Skin epidermis (tissue), 12 donors: ENCODE data around the gene PDZD2.
"Not testable (repeated sequence)": the region's sequence is repeated elsewhere in the genome, so short reads cannot be mapped to it uniquely, and the experiment has no call there.

Source experiments
- H3K27ac ChIP-seq, 21 experiments: fragments of 200-600 bp; sonication (generic) in 11 of 21; one replicate each; pipeline ENCODE4 v1.5.0; 2020; ENCODE audit warnings: mild to moderate bottlenecking in 3 of 21, inconsistent platforms in 2 of 21, moderate library complexity in 2 of 21
- H3K4me3 ChIP-seq, 7 experiments: fragments of 200-600 bp; sonication (generic) in 2 of 7; one replicate each; pipeline ENCODE4 v1.5.0; 2020; ENCODE audit warnings: inconsistent platforms in 2 of 7, mild to moderate bottlenecking in 2 of 7, moderate library complexity in 1 of 7

The PDZD2 gene

GRCh38 chr5:32072054-32072453 is 433.1 kb downstream of the PDZD2 start:
- Histone ChIP-seq H3K27ac (peak overlapping the region in 1 of 21 experiments; percentile 2), H3K4me3 (no peak overlapping the region)

GRCh38 chr5:32074401-32074800 is 435.5 kb downstream of the PDZD2 start:
- H3K27ac ChIP-seq: no peak overlapping the region
- no peak overlapping the region for H3K4me3 ChIP-seq

- Histone ChIP-seq H3K4me3 (no peak overlapping the region), H3K27ac (no peak overlapping the region)
Observed at GRCh38 chr5:32076699-32077695, 438.1 kb downstream of the PDZD2 start.

- not testable (repeated sequence) for H3K4me3 ChIP-seq, H3K27ac ChIP-seq
Observed at GRCh38 chr5:32078855-32079254, 439.9 kb downstream of the PDZD2 start.

- not testable (repeated sequence) for H3K4me3 ChIP-seq, H3K27ac ChIP-seq
Observed at GRCh38 chr5:32080565-32080964, 441.6 kb downstream of the PDZD2 start.

GRCh38 chr5:32082701-32083100 is 443.8 kb downstream of the PDZD2 start:
- Histone ChIP-seq H3K27ac (no peak overlapping the region), H3K4me3 (no peak overlapping the region)

GRCh38 chr5:32083981-32084430 is 445.1 kb downstream of the PDZD2 start:
- Histone ChIP-seq H3K27ac (no peak overlapping the region), H3K4me3 (no peak overlapping the region)

GRCh38 chr5:32087086-32088082 is 448.5 kb downstream of the PDZD2 start:
- Histone ChIP-seq H3K27ac (no peak overlapping the region), H3K4me3 (no peak overlapping the region)

- Histone ChIP-seq H3K4me3 (no peak overlapping the region), H3K27ac (no peak overlapping the region)
Observed at GRCh38 chr5:32088214-32088613, 449.3 kb downstream of the PDZD2 start.

- H3K4me3 ChIP-seq: no peak overlapping the region
- no peak overlapping the region for H3K27ac ChIP-seq
Observed at GRCh38 chr5:32089146-32090000, 450.4 kb downstream of the PDZD2 start.

GRCh38 chr5:32090026-32090754 is 451.3 kb downstream of the PDZD2 start:
- Histone ChIP-seq H3K27ac (no peak overlapping the region), H3K4me3 (no peak overlapping the region)

GRCh38 chr5:32090755-32091128 is 451.8 kb downstream of the PDZD2 start:
- Histone ChIP-seq H3K27ac (no peak overlapping the region), H3K4me3 (no peak overlapping the region)

- no peak overlapping the region for H3K27ac ChIP-seq
- no peak overlapping the region for H3K4me3 ChIP-seq
Observed at GRCh38 chr5:32092938-32093812, 454.2 kb downstream of the PDZD2 start.

GRCh38 chr5:32094691-32095090 is 455.8 kb downstream of the PDZD2 start:
- Histone ChIP-seq H3K27ac (no peak overlapping the region), H3K4me3 (no peak overlapping the region)

- peak overlapping the region in 1 of 21 experiments; percentile 9 for H3K27ac ChIP-seq
- H3K4me3 ChIP-seq: no peak overlapping the region
Observed at GRCh38 chr5:32095261-32095671, 456.3 kb downstream of the PDZD2 start.

GRCh38 chr5:32096891-32097595 is 458.1 kb downstream of the PDZD2 start:
- Histone ChIP-seq H3K27ac (no peak overlapping the region), H3K4me3 (no peak overlapping the region)

GRCh38 chr5:32098291-32098690 is 459.4 kb downstream of the PDZD2 start:
- Histone ChIP-seq H3K4me3 (no peak overlapping the region), H3K27ac (peak overlapping the region in 2 of 21 experiments; percentile 5 to 65)
